Colon (tissue), 2 donors: ENCODE measurements around the gene VCX3A.
"Not testable (repeated sequence)": the region's sequence is repeated elsewhere in the genome, so short reads cannot be mapped to it uniquely, and the experiment has no call there.

Experiments
- FAIRE-seq: peaks from 2 replicates; lab custom pipeline; 2012; peaks lifted over from hg19 to GRCh38; lab: Jason Lieb, UNC
- donor health status: control.
- donor health status: control.

The VCX3A gene

DNA sequence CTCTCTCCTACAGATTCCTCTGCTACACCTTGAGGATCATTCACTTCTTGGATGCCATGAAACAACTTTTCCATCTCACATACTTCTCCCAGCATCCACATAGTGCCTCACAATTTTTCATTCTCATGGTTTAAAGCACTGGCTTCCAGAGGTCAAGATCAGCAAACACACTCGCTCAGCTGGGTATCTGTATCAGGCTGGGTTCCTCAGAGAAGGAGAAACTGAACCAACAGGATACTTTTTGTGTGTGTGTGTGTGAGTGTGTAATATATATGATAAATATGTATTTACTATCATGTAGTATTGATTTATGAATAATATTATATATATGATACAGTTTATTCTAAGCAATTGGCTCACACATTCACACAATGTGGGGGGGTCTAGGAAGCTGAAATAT lies at the start of gene VCX3A:
Gene VCX3A, minus strand, starts transcription at position 101 of the 400 bp plus-strand sequence. CDS start 621 bp downstream, outside the sequence.
- not testable (repeated sequence) for FAIRE-seq

DNA sequence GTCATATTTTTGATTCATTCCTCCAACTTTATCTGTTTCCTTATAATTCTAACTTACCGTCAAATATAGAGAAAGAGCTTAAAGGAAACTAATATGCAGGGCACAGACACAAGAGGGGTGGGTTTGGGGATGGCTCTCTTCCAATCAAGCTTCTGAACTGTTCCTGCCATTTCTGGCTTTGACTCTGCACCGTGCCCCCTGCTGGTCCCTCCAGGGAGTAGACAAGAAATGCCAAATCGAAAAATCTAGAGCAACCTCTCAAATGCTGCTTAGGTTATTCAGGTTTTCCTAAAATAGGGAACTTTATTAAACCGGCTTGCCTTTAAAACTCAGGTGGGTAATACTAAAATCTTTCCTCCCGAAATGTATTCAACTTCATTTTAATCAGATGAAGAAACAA lies 39.8 kb upstream of the VCX3A start:
- FAIRE-seq: no peak

DNA sequence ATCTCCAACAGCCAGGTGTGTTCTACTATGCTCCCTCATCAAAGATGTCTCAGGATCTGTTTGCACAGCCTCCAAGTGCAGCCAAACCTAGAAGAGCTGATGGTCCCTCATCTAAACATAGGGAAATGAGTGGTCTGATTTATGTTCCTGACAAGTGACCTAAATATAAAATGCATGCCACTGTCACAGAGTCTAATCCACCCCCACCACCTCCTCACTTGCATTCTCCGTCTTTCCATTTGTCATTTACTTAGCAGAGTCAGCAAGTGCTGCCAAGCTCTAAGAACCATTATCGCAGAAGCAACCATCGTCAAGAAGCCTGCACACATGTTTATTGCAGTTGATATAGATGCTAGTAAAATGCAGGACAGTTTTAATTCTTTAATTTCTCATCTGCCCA lies 33.1 kb upstream of the VCX3A start:
- FAIRE-seq: no peak

DNA sequence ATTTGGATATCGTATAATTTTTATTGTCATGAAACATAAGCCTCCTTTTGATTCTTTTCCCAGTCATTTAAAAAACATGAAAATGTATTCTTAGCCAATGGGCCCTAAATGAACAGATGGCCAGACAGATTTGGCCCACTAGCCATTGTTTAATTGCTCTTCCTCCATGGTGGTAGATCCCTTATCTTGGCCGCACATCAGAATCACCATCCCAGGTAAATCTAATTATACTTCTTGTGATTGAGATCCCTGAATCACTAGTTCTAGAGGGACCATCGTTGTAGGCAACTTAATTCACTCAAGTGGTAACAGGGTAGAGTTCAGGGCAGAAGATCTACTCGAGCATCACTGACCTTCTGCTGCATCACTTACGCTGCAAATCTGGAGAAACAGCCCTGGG lies 24.1 kb upstream of the VCX3A start:
- no peak for FAIRE-seq

DNA sequence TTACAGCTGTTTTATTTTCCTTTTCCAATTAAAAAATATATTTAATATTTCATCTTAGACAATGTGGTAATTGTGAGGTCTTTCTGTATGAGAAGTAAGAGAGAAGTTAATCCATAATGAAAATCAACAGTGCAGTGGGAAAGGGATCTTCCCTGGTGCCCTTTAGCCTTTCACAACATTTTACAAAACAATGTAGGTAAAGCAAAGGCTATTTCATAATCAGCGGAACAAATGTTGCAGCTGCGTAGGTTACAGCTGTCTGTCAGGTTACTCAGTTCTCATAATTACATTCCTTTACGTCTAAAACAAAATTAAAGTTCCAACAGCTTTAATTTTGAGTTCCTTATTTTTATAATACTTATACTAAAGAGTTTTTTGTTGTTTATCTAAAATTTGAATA lies 22.8 kb upstream of the VCX3A start:
- peak; percentile 5 for FAIRE-seq

DNA sequence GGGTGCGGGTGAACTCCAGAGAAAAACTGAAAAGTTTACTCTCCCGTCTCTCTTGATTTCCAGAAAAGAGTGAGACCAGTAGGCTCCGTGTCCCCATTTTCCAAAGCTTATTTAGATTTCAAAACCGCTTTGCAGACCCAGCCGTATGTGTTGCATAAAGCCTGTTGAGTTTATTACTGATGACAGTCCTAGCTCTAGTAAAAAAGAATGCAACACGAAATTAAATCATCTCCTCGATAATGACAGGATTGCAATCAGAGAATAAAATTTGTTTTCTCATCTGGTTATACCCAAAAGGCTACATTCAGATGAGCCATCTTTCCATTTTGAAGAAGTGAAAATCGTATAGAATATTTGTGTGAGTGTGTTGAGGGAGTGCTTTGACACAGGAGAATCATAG lies 16.1 kb upstream of the VCX3A start:
- peak; percentile 31 for FAIRE-seq

DNA sequence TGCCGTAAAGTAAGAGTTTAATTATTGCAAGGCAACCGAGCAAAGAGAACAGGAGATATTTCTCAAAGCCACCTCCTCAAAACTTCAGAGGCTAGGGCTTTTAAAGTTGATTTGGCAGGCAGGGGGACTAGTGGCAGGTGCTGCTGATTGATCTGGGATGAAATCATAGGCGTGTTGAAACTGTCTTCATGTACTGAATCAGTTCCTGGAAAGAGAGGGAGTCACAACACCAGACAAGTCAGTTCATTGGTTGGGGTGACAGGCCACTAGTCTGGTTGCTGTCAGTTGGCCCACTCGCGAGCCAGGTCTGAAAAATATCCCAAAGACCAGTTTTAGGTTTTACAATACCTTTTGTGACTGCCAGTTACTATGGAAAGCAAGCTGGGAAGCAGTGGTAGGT lies 10.8 kb upstream of the VCX3A start:
- no peak for FAIRE-seq

DNA sequence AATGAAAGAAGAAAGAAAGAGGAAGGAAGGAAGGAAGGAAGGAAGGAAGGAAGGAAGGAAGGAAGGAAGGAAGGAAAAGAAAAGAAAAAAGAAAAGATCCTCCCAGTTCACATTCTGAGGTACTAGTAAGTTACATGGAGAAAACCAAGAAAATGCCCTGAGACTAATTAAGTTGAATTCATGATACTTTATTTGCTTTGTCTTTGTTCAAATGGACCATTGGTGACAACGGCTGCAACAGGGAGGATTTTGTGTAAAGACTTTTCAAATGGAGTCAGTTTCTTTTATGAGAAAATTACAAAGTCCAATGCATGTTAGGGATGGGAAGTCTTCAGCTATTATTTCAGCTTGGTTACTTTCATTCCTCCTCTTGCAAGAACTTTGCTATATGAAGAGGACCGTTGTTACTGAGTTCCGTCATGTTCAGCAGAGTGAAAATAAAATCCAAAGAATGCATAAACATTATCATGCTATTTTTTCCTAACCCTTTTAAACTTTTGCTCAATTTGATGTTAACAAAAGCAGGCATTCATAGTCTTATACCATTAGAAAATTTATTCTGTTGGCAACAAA lies 8.3 kb downstream of the VCX3A start:
- FAIRE-seq: no peak

DNA sequence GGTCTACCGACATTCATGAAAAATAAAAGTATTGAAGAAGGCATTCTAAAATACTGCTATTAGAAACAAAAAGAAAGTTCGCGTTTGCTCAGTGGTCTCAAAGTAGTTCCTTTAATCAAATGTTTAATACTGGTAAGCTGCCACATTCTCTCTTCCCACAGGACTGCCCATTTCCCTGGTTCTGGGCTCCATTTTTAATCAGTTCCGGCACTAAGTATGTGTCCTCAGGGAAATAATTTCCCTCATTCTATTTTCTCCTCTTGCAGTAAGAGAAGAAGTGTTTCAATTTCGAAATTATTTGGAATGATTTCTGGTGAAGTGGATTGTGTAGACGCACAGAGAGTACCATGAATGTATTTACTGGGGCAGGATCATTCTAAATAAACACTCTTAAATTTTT lies 17.5 kb downstream of the VCX3A start:
- FAIRE-seq: no peak

DNA sequence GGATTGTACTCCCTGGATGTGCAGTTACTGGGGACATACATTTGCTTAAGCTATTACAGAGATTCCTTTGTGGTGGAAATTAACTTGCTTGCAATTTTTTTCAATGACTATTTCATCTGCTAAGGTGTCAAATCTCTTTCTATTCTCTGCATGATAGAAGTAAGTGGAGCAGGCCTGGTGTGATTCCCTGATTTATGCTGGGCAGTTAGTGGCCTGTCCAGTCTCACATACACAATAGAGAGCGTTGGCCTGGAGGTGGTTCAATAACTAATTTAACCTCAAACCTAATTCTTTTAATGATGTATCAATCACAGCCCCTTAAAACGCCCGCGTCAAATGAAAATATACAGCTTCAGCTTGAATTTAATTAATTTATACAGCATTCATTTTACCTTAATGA lies 28.5 kb downstream of the VCX3A start:
- FAIRE-seq: no peak

DNA sequence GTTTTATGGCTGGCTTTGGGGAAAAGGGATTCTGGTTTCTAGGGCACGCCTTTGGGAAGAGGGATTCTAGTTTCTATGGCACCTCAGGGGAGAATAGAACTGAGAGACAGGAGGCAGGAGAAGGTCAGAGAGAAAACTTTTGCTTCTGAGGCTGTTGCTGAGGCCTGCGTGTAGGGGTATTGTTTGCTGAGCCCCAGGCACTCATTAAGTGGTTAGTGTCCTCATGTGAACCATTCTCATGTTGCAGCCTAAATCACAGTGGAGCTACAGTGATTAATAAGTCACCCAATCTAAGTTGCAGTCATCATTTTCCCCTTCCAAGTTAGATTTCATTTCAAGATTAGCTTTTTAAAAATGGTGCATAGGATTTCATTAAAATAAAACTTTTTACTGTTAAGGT lies 29.0 kb downstream of the VCX3A start:
- FAIRE-seq: no peak

DNA sequence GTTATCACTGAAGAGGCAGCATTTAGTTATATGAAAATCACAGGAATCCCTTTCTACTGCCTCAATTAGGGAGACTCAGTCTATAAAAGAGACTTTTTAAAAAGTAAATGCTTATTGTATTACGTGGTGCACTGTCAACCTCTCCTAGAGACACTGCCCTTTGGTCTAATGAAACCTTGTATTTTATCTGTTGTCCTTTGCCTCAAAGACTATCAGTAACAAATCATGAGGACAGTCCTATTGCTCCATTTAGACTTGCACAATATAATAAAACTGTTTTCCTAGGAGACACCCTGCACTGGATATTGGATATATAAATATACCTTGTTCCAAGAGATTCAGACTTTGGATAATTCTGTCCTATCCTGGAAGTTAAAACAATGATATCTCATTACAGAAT lies 34.2 kb downstream of the VCX3A start:
- FAIRE-seq: no peak

DNA sequence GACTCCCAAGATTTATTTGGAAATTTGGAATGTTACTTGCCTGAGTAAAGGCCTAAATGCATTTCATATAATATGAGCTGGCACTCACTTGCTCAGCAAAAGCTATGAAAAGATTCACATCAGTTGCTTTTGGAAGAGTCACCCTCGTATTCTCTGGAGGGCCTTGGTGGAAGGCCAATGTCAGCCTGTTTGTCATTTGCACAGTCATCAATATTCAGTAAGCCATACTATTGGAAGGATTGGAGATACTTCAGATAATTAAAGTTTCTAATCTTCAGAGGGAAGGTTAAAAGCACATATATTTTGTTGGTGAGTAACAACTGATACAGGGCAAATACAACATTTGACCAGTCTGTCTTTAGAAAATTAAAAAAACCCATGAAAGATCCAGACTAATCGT lies 36.6 kb downstream of the VCX3A start:
- FAIRE-seq: no peak
